PFSK-1 (cell line): ENCODE measurements around the gene DMGDH.

Source experiments
- FOXP2 ChIP-seq: optimal IDR thresholded peaks from 2 replicates; pipeline ENCODE3; 2011; ENCODE audit warnings: borderline replicate concordance, control low read depth, inconsistent platforms; ENCODE audit not compliant: insufficient read depth; ENCODE audit errors: extremely low read length, extremely low read depth
- POLR2AphosphoS5 ChIP-seq: IDR thresholded peaks from 2 replicates; pipeline ENCODE4 v1.6.1; 2012; ENCODE audit warnings: low read depth, mild to moderate bottlenecking, control low read depth, low read length, moderate library complexity
- REST ChIP-seq, 2 experiments: IDR thresholded peaks; 2 replicates each; pipeline versions ENCODE4 v1.6.1 to v1.8.0; 2011 to 2012; ENCODE audit warnings: low read depth in 2 of 2, low read length in 2 of 2, control low read depth in 1 of 2, inconsistent platforms in 1 of 2, mild to moderate bottlenecking in 1 of 2, moderate library complexity in 1 of 2; ENCODE audit not compliant: insufficient read depth in 1 of 2
- SIN3A ChIP-seq: IDR thresholded peaks from 2 replicates; pipeline ENCODE4 v1.6.1; 2012; ENCODE audit warnings: mild to moderate bottlenecking, low read length, moderate library complexity, borderline replicate concordance; ENCODE audit not compliant: insufficient read depth
- TAF1 ChIP-seq: IDR thresholded peaks from 2 replicates; pipeline ENCODE4 v1.6.1; 2012; ENCODE audit warnings: low read length, control low read depth, borderline replicate concordance; ENCODE audit not compliant: insufficient read depth

The DMGDH gene

GRCh38 chr5:78968781-78969180 lies 100.7 kb downstream of the DMGDH start:
- no peak for TF ChIP-seq REST (IDR thresholded peaks at IDR 0.05; ENCODE audit: insufficient read depth in 1 of 2, low read depth in 2 of 2, low read length in 2 of 2)
- TF ChIP-seq POLR2AphosphoS5: no peak
- no peak for TF ChIP-seq TAF1
- TF ChIP-seq FOXP2: no peak
- TF ChIP-seq SIN3A: no peak

GRCh38 chr5:78964889-78965288 lies 104.6 kb downstream of the DMGDH start:
- no peak for TF ChIP-seq TAF1
- no peak for TF ChIP-seq FOXP2
- TF ChIP-seq SIN3A: no peak
- no peak for TF ChIP-seq POLR2AphosphoS5

GRCh38 chr5:78961743-78962142 lies 107.7 kb downstream of the DMGDH start:
- TF ChIP-seq TAF1: no peak
- TF ChIP-seq FOXP2: no peak
- TF ChIP-seq SIN3A: no peak
- no peak for TF ChIP-seq REST (IDR thresholded peaks at IDR 0.05; ENCODE audit: insufficient read depth in 1 of 2, low read depth in 2 of 2, low read length in 2 of 2)
- no peak for TF ChIP-seq POLR2AphosphoS5

- TF ChIP-seq FOXP2: no peak
- no peak for TF ChIP-seq TAF1
- TF ChIP-seq REST (IDR thresholded peaks at IDR 0.05; ENCODE audit: insufficient read depth in 1 of 2, low read depth in 2 of 2, low read length in 2 of 2): no peak
- no peak for TF ChIP-seq SIN3A
- no peak for TF ChIP-seq POLR2AphosphoS5
Observed at GRCh38 chr5:78959767-78960166, 109.7 kb downstream of the DMGDH start.

- no peak for TF ChIP-seq TAF1
Observed at GRCh38 chr5:78958672-78959445, 110.6 kb downstream of the DMGDH start.

GRCh38 chr5:78956901-78957300 lies 112.6 kb downstream of the DMGDH start:
- TF ChIP-seq REST (IDR thresholded peaks at IDR 0.05; ENCODE audit: insufficient read depth in 1 of 2, low read depth in 2 of 2, low read length in 2 of 2): no peak
- TF ChIP-seq POLR2AphosphoS5: no peak
- no peak for TF ChIP-seq TAF1
- TF ChIP-seq SIN3A: no peak
- no peak for TF ChIP-seq FOXP2
